Activated T-helper 1 cell treated with Interleukin-2 at 50 U/mL for 16 hours (primary cell): ENCODE results near the gene IL4I1.
A peak's percentile ranks its signal among the peaks of the same experiment; 100 is the strongest.

Experiments
- DNase-seq: peaks from one replicate; pipeline ENCODE4 v3.0.0-alpha.2; 2020; ENCODE audit warnings: low read depth

IL4I1 gene

DNA sequence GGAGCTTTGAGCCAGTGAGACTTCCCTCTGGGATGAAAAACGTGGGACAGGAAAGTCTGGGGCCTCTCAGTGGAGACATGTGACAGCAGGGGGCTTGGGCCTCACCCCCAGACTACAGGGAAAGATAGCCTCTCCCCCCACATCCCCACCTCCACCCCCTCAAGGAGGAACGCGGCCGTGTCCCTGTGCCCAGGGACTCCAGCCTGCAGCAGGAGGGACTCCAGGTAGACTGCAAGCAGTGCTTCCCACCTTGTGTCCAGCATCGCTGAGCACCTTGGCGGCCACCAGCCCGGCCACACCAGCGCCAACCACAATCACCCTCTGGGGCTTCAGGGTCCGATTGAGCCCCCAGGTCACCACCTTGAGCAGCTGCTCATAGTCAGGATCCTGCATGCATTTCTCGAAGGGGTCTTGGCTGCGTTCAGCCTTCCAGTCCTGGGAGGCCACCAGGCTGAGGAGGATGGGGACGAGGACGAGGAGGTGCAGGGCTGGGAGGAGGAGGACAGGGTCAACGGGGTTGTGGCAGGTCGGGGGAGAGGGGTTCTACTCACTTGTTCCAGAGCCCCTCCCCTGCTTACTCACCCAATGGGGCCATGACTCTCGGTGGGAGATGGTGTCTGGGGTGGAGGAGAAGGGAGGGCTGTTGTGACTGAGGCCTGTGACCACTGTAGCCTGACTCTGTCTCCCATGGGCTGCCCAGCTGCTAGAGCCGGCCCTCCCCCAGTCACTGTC is 955 bp downstream of the IL4I1 start:
- DNase-seq = no peak

DNA sequence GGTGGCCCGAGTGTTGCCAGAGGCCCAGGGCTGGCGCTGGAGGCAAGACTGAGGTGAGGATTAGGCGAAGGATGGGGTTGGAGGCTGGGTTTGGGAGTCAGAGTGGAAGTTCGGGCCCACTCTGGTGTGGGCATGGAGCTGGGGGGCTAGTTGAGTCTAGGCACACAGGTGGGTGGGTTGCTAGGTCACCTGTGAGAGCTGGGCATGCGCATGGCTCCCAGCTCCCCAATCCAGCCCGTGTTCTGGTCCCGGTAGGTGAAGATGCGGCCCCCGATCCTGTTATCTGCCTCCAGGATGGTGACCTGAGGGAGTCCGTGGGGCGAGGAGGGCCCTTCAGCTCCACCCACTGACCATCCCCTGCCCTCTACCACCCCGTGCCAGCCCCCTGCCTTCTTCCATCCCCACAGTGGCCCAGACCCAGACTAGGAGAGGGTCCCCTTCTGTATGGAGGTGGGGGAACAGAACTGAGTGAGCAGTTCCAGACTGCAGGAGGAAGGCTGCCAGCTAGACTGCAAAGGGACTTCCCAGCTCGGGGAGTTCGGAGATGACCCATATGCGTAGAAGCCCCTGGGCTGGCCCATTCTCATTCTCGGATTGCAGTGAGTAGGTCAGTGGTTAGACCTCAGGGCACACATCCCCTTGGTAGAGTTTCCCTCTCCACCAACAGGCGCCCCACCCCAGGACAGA is 1.7 kb downstream of the IL4I1 start:
- no peak for DNase-seq

DNA sequence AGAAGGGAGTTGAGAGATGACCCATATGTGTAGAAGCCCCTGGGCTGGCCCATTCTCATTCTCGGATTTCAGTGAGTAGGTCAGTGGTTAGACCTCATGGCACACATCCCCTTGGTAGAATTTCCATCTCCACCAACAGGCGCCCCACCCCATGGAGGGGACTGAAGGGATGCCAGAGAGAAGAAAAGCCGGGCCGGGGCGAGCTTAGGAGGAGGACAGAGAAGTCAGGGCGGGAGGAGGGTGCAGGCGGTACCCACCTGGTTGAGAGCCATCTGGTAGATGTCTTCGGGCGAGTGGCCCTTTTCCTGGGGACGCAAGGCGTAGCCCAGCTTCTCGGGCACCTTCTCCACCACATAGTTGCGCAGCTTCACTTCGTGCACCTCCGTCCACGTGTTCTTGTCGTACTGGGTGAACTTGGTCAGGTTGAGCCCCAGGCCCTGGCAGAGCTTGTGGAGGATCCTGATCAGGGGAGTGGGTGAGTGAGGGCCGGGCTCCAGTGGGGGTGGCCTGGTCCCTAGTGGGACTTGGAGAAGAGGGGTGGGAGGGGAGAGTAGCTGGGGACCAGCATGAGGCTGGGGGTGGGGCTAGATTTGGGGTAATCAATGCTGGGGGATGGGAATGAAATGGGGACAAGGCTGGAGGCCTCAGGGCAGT is 2.5 kb downstream of the IL4I1 start:
- no peak for DNase-seq

DNA sequence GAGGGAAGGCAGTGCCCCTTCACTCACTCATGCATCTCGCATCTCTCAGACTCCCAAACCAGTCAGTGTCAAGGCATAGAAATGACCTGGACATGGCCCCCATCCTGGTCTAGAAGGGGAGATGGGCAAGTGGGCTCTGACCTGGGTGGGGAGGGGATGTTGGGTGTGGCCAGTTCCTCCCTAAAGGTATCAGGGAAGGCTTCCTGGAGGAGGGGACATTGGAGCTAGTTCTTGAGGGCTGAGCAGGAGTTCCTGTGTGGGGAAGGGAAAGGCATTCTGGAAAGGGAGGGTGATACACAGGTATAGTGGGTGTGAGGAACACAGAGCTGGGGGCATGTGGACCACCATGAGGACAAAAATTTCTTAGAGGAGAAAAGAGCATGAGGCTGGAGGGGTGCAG is 4.0 kb downstream of the IL4I1 start:
- DNase-seq = no peak

DNA sequence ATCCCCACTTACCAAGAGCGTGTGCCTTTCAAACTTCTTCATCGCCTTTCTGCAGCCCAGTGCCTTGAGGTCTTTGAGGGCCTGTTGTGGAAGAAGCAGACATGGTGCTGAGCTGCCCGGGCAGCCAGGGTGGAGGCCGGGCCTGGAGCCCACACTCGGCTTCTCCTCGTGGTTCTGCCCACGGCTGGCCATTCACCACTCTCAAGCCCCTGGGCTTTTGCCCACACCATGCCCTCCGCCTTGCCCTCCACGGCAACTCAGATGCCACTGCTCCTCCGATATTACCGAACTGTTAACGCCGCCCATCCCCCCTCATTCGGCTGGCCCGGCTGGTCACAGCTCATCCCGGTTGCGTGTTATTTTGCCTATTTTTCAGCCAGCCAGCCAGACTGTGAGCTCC is 5.3 kb downstream of the IL4I1 start:
- no peak for DNase-seq

DNA sequence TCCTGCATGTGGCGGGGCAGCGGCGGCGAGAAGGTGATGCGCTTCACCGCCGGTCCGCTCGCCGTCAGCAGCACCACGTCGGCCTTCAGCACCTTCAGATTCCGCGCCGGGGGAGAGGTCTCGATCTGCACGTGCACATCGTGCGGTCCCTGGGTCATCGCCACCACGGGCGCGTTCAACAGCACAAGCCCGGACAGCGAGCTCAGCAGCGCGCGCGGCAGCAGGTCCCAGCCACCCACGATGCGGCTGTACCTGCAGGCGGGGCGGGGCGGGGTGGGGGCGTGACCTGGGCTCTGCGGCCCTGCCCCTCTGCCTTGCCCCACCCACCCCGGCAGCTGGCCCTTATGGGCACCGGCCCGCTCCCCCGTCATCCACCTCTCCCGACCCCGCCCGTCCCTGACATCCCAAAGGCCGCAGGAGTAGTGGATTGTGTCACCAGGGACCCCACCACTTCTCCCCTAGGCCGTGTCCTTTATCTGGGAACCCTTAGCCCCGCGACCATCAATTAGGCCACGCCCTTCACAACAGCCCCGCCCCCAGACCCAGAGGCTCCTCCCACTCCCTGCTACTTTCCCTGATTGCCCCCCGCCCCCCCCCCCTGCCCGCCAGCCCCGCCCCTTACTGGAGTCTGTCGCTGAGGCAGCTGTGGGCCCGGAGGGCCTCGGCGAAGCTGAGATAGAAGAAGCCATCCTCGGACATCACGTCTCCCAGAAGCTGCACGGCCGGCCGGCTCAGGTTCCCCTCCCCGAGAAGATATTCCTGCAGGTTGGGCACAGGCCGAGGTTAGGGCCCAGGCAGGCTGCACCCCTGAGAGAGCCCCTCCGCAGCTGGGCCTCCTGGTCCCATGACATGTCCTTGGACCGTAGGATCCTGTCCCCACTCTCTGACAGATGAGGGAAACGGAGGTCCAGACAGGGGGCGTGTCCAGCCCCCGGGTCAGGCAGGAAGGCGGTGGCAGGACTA is 6.1 kb downstream of the IL4I1 start:
- DNase-seq = peak; percentile 53

DNA sequence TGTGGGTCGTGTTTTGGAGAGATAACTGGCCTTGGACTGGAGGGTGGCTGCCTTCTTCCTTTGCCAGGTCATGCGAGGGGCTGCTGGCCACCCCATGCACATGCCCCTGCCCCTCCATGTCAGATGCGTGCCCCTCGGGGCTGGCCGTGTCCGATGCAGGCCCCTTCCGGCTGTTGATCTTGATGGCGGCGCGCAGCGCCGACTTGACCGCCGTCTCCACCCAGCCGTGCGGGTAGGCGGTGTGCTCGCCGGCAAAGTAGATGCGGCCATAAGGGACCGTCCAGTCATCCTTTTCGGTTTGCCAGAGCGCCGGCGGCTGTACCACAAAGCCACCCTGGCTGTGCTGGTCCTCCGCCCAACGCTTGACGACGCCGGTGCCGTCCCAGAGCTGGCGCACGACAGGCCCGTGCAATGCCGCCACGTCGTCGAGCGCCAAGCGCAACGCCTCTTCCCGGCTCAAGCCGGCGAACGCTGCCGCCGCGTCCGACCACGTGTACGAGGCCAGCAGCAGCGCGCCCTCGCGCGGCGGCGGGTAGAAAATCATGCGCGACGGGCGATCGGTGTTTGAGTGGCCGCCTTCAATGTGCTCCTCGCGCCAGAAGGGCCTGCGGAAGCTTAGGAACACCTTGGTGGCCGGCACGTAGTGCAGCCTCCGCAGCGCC is 6.9 kb downstream of the IL4I1 start:
- DNase-seq = peak; percentile 65

DNA sequence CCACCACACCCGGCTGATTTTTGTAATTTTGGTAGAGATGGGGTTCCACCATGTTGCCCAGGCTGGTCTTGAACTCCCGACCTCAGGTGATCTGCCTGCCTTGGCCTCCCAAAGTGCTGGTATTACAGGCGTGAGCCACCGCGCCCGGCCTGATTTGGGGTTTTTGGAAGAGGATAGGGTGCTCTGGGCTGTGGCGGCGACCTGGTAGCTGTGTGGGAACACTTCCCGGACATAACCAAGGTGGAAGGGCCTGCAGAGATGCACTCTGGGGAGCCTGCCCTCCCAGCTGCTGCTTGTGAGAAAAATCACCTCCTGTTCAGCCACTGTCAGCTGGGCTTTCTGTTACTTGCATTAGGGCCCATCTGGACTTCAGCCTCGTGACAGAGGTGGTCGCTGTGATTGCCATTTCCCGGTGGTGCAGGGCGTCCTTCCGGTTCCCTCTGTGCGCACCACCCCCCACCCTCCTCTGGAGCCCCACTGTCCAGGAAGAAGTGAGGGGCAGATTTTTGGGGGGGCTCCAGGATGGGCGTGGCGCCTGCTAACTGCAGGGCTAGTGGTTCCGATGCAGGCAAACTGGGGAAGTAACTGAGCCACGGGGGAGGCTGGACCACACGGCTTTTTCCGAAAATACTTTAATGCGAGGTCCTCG is 7.5 kb downstream of the IL4I1 start:
- DNase-seq = no peak

DNA sequence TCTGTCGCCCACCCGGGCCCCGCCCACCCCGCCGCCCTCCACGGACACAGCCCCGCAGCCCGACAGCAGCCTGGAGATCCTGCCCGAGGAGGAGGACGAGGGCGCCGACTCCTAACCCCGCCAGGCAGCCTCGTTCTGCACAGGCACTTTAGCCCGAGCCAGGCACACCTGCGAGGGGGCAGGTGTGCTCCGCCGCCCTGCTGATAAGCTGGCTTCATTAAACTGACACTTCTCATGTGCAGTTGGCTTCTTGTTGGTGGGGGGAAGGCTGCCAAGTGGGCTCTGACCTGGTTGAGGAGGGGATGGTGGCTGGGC is 8.2 kb downstream of the IL4I1 start:
- no peak for DNase-seq

DNA sequence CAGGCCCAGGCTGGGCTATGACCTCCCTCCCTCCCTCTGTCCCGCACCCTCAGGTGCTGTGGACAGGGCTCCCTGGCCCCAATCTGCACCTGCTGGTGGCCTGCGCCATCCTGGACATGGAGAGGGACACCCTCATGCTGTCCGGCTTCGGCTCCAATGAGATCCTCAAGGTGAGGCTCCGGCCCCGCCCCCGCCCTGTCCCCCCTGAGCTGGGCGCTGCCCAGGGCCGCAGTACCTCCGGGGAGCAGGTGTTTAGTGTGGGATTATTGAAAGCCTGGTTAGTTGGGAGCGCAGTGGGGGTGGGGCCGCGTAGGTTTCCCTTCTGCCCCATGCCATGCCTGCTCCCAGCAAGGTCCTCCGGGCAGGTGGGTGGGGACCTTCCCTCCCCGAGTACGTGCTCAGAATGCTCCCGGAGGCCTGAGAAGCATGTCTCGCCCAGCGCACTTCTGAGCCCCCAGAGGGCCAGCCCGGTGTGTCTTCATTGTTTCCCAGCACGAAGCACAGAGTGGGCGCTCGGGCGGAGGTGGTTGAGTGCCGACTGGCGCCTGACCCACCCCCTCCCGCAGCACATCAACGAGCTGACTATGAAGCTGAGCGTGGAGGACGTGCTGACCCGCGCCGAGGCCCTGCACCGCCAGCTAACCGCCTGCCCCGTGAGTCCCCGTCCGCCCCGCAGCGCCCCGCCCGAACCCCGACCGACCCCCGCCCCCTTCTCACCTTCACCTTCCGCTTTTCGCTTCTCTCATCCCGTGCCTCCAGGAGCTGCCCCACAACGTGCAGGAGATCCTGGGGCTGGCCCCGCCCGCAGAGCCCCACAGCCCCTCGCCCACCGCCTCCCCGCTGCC is 8.8 kb downstream of the IL4I1 start:
- DNase-seq = no peak

DNA sequence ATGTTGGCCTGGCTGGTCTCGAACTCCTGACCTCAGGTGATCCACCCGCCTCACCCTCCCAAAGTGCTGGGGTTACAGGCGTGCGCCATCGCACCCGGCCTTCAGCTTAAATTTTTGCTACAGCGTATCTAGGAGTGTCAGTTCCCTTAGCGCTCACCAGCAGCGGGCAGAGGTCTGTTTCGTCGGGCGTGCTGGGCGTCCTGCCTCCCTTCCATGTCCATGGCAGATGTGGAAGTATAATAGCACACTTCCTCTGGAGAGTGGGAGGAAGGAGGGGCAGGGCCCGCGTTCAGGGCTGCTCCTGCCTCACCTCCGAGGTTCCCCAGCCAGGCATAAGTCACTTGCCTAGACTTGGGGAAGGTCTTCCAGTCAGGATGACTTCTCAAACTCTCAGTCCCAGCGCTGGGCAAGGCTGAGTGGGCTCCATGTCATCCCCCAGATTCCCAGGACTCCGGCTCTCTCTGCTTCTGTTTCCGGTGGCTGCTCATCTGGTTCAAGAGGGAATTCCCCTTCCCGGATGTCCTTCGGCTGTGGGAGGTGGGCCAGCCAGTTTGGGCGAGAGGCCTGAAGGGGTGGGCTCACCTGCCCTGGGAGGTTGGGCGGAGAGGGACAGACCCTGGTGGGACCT is 9.5 kb downstream of the IL4I1 start:
- no peak for DNase-seq

DNA sequence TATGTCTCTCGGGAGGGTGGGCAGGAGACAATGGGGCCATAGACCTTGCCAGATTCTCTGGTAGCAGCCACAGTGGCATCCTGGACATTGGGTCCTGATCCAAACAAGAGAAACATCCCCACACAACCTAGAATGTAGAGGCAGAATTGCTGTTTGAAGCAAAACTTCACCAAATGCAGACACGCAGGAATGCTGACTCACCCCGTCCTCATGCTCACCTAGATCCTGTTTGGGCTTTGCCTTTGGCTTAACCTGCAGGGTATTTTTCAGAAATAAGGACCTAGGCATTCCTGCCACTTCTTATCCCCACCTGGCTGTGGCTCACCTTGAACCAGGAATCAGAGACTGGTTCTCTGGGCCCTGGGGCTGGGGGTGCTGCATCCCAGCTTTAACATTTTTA is 11.9 kb downstream of the IL4I1 start:
- no peak for DNase-seq

DNA sequence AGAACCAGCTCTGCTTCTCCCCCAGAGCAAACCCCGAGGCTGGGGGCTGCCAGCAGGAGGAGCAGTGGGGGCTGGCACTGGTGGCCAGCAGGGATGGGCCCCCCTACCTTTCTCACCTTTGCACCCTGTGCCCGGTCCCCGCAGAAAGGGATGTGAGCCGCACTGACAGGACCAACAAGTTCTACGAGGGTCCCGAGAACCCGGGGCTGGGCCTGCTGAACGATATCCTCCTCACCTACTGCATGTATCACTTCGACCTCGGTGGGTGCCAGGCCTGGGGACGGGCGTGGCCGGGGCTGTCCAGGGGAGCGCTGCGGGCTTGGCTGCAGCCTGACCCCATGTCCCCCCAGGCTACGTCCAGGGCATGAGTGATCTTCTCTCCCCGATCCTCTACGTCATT is 12.6 kb downstream of the IL4I1 start:
- no peak for DNase-seq

DNA sequence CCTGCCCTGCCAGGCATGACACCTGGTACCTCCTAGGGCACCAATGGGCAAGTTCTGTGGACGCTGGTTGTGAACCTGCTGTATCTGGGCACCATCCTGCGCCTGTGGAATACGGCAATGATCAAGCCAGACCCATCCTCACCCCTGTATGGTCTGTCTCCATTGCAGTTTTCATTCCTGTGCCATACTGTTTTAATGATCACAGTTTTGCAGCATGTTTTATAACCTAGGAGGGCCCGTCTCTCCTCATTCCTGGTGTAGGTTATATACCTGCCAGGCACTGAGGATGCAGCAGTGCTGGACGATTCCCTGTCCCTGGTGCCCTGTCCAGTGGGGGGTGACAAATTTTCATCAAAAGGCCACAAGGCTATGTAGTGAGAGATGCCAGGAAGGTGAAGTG is 13.6 kb downstream of the IL4I1 start:
- no peak for DNase-seq

DNA sequence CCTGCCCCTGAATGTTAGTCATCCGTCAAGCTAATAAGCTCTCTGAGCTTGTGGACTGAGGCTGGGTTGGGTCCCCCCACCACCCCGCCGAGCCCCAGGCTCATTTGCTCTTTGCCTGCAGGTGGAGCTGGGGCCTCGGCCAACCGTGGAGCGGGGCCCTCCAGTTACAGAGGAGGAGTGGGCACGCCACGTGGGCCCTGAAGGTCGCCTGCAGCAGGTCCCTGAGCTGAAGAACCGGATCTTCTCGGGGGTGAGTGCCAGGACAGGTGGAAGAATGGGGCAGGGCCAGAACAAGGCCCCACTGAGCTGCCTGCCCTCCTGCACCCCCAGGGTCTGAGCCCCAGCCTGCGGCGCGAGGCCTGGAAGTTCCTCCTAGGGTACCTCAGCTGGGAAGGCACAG is 14.0 kb downstream of the IL4I1 start:
- DNase-seq = no peak

DNA sequence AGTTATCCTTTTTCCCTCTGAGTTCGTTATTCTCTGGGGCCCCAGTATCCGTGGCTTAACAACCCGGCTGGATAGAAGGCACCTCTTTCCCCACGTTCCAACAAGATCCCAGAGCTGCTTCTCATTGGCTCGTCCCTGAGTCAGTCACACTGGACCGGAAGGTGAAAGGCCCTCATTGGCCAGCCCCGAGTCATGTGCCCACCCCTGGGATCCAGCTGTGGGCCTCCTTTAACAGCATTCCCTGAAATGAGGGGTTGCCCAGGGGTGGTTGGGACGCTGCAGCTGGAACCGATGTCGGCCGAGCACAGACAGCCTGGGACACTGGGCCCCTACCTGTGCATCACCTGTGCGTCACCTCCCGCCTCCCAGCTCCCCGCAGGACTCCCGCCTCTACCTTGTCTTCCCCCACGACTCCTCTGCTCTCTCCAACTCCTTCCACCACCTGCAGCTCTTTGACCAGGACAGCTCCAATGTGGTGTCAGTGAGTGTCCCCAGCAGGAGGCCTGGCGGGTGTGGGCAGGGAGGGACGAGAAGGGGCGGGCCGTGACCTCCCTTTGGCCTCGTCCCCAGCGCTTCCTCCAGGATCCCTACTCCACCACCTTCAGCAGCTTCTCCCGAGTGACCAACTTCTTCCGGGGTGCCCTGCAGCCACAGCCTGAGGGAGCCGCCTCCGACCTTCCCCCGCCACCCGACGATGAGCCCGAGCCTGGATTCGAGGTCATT is 14.9 kb downstream of the IL4I1 start:
- DNase-seq = no peak

DNA sequence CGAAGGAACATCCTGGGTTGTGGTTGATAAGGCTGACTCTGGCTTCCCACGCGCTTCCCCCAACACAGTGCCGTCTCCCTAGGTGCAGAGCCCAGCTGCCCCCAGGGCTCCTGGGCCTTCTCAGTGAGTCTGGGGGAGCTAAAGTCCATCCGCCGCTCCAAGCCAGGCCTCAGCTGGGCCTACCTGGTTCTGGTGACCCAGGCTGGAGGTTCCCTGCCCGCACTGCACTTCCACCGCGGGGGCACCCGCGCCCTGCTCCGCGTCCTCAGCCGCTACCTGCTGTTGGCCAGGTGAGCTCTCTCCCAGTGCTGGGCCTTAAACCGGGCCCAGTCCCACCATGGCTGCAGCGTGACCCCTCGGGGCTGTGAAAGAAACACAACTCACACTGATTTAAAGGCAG is 15.5 kb downstream of the IL4I1 start:
- no peak for DNase-seq

DNA sequence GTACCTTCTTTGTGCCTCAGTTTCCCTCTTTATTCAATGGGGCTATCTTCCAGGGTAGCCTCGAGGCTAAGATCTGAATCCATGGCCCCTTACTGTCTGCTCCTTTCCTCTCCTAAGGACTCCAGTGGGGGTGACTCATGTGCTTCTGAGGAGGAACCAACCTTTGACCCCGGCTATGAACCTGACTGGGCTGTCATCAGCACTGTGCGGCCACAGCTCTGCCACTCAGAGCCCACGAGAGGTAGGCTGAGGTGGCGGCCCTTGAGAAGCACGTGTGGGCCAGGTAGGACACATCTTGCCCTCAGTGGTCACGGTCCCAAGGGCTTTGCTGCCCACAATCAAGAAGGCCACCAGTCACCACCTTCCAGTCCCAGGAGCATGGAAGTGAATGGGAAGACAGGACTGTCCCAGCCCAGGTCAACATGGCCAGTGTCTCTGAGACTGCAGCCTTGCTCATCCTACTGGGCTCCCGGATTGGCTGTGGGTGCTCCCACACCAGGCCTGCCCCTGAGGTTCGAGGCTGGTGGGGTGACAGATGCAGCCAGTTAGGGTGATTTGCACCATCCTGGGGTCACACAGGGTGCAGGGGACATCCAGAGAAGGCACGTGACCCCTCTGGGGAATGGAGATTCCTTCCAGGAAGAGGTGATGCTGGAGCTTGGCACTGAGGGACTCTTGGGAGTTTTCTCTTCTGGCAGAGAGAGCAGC is 16.4 kb downstream of the IL4I1 start:
- no peak for DNase-seq
